ENCODE measurements around the gene LNP1. TPM values are rescaled to one million over a fixed set of nuclear protein-coding genes. Genes with fewer than 3 reads are reported as not detected.

LNP1 gene
- total and polyA plus RNA-seq, 7 donors, result 0.69 to 3.6 (median 2.9) TPM

GRCh38 chr3:100429187-100429716 is 27.9 kb downstream of the LNP1 start:
- Histone ChIP-seq H3K4me1 (no peaks in the 10 kb centered on the region), H3K4me3 (no peak overlapping the region), H3K36me3 (no peaks in the 10 kb centered on the region), H3K27ac (no peak overlapping the region), H3K27me3 (no peaks in the 10 kb centered on the region), H3K9me3 (no peaks in the 10 kb centered on the region)
- DNase-seq, result no peak
- no peak for TF ChIP-seq POLR2AphosphoS5 (IDR thresholded peaks at IDR 0.05)
- TF ChIP-seq EP300 (IDR thresholded peaks at IDR 0.05), result no peak
- no peak for TF ChIP-seq POLR2A (IDR thresholded peaks at IDR 0.05)
- TF ChIP-seq CTCF (IDR thresholded peaks at IDR 0.05), result no peak
- 91% methylated on average over 2 of the region's 2 CpGs for WGBS, 2 donors
- intact Hi-C loops (cut with DNase I), result no loop called here

- Histone ChIP-seq H3K36me3 (no peaks in the 10 kb centered on the region), H3K9me3 (no peaks in the 10 kb centered on the region), H3K27me3 (no peaks in the 10 kb centered on the region), H3K4me3 (no peak overlapping the region), H3K4me1 (no peaks in the 10 kb centered on the region), H3K27ac (no peak overlapping the region)
- no peak for TF ChIP-seq POLR2A (IDR thresholded peaks at IDR 0.05)
- TF ChIP-seq POLR2AphosphoS5 (IDR thresholded peaks at IDR 0.05), result no peak
- no peak for TF ChIP-seq EP300 (IDR thresholded peaks at IDR 0.05)
- no peak for TF ChIP-seq CTCF (IDR thresholded peaks at IDR 0.05)
- 94 to 95% methylated on average over 2 of the region's 2 CpGs for WGBS, 2 donors
- intact Hi-C loops (cut with DNase I), result no loop called here
- no peak for DNase-seq
Measured at GRCh38 chr3:100436951-100437350, 35.6 kb downstream of the LNP1 start.

GRCh38 chr3:100437721-100438622 is 36.6 kb downstream of the LNP1 start:
- TF ChIP-seq POLR2A (IDR thresholded peaks at IDR 0.05) (no peak), EP300 (IDR thresholded peaks at IDR 0.05) (no peak), CTCF (IDR thresholded peaks at IDR 0.05) (no peak), POLR2AphosphoS5 (IDR thresholded peaks at IDR 0.05) (no peak)
- H3K9me3 ChIP-seq, result no peaks in the 10 kb centered on the region
- H3K27ac ChIP-seq, result no peak overlapping the region
- no peaks in the 10 kb centered on the region for H3K27me3 ChIP-seq
- H3K4me3 ChIP-seq, result no peak overlapping the region
- intact Hi-C loops (cut with DNase I), result no loop called here
- DNase-seq, result no peak
- no peaks in the 10 kb centered on the region for H3K36me3 ChIP-seq
- 59 to 81% methylated on average over 3 of the region's 3 CpGs for WGBS, 2 donors
- H3K4me1 ChIP-seq, result no peaks in the 10 kb centered on the region

- no peaks in the 10 kb centered on the region for H3K27me3 ChIP-seq
- no peaks in the 10 kb centered on the region for H3K9me3 ChIP-seq
- no peak for DNase-seq
- intact Hi-C loops (cut with DNase I), result no loop called here
- TF ChIP-seq POLR2A (IDR thresholded peaks at IDR 0.05) (no peak), POLR2AphosphoS5 (IDR thresholded peaks at IDR 0.05) (no peak), EP300 (IDR thresholded peaks at IDR 0.05) (no peak), CTCF (IDR thresholded peaks at IDR 0.05) (no peak)
- WGBS, 2 donors, result 93 to 96% methylated on average over 2 of the region's 2 CpGs
- H3K4me3 ChIP-seq, result no peak overlapping the region
- no peaks in the 10 kb centered on the region for H3K4me1 ChIP-seq
- H3K27ac ChIP-seq, result no peak overlapping the region
- no peaks in the 10 kb centered on the region for H3K36me3 ChIP-seq
Measured at GRCh38 chr3:100438623-100438974, 37.3 kb downstream of the LNP1 start.
